ENCODE results near the gene STK32B.
"Not testable (repeated sequence)": the region's sequence is repeated elsewhere in the genome, so short reads cannot be mapped to it uniquely, and the experiment has no call there.

GRCh38 chr4:5175836-5176235 lies 124.6 kb downstream of the STK32B start:
- not testable (repeated sequence) for TF ChIP-seq POLR2AphosphoS5, POLR2A (IDR thresholded peaks at IDR 0.05)
